ENCODE results near the gene COL27A1. TPM values are rescaled to one million over a fixed set of nuclear protein-coding genes. Genes with fewer than 3 reads are reported as not detected.

Gene COL27A1
- total RNA-seq, 1 experiment from 2014 or later: 12.0 TPM

DNA sequence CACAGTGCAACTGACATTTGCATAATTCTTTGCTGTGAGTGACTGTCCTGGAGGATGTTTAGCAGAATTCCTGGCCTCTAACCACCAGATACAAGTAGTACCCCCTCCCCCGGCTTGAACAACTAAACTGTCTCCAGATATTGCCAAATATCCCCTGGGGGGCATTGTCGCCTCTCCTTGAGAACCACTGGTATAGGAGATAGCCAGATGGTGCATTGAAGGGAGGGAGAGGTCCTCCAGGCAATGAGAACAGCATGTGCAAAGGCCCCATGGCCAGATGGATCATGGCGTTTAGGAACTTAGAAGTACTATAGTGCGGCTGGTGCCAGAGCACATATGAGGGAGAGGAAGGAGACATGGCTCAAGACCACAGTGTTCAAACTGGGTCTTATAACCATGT is 148.6 kb downstream of the COL27A1 start:
- H2AFZ ChIP-seq (ENCODE audit: low read depth, low read length, poor library complexity, severe bottlenecking): no peak overlapping the region
- ChIA-PET CTCF (interaction anchor here (0.9 to 1.2 kb wide), 2 partner anchors 9 to 220 kb away, joined by 3 read pairs; no protein-coding TSS in a partner anchor), POLR2A (no interaction called here), RAD21 (ENCODE audit: low non-redundant PET in 1 of 2, low total read pairs in 2 of 2, uncharacterized antibody in 2 of 2, unreplicated experiment in 2 of 2) (interaction anchor here in 1 of 2 experiments (1.0 kb wide), 1 partner anchor 196 kb away, joined by 3 read pairs; no protein-coding TSS in a partner anchor)
- TF ChIP-seq, protein P1, sequence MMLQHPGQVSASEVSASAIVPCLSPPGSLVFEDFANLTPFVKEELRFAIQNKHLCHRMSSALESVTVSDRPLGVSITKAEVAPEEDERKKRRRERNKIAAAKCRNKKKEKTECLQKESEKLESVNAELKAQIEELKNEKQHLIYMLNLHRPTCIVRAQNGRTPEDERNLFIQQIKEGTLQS (IDR thresholded peaks at IDR 0.05): no peak
- TF ChIP-seq REST (IDR thresholded peaks at IDR 0.05; ENCODE audit: low read depth): no peak
- TF ChIP-seq CEBPB (IDR thresholded peaks at IDR 0.05; ENCODE audit: low read depth): no peak
- no peak for TF ChIP-seq POLR2AphosphoS5 (IDR thresholded peaks at IDR 0.05; ENCODE audit: low read depth, low read length)
- no peak for TF ChIP-seq EZH2phosphoT487 (IDR thresholded peaks at IDR 0.05; ENCODE audit: borderline replicate concordance)
- no peak for TF ChIP-seq TCF7L2 (IDR thresholded peaks at IDR 0.05; ENCODE audit: borderline replicate concordance, extremely low read depth, insufficient read depth, insufficient read length)
- DNase-seq (ENCODE audit: low read depth, low spot score): no peak
- H3K4me2 ChIP-seq (ENCODE audit: low read length): no peak overlapping the region
- peaks cover 0 to 3% of the 10 kb centered on the region in 2 experiments; a peak in 1 of 4 replicates for H3K4me1 ChIP-seq (ENCODE audit: control insufficient read depth in 1 of 2, insufficient read depth in 2 of 2, low read length in 2 of 2)
- BruUV-seq (replicated peaks): no TSS peak
- no peaks in the 10 kb centered on the region for H4K20me1 ChIP-seq (ENCODE audit: insufficient read depth)
- intact Hi-C loops (cut with micrococcal nuclease): no loop called here
- H3K9ac ChIP-seq (ENCODE audit: low read length): no peak overlapping the region
- no peak for ATAC-seq
- no peaks in the 10 kb centered on the region for H3K27me3 ChIP-seq (ENCODE audit: insufficient read depth, low read length)
- H3K36me3 ChIP-seq (ENCODE audit: control insufficient read depth in 1 of 2, insufficient read depth in 2 of 2, low read length in 2 of 2): no peaks in the 10 kb centered on the region
- no peaks in the 10 kb centered on the region for H3K9me2 ChIP-seq (ENCODE audit: insufficient read depth)
- H3K79me2 ChIP-seq (ENCODE audit: insufficient read depth, low read length): no peaks in the 10 kb centered on the region
- no peak overlapping the region for H3K27ac ChIP-seq (ENCODE audit: low read depth, low read length)
- no peaks in the 10 kb centered on the region for H3K9me3 ChIP-seq (ENCODE audit: control insufficient read depth in 1 of 2, insufficient read depth in 1 of 2, low read depth in 1 of 2, low read length in 2 of 2)
- no peak overlapping the region for H3K4me3 ChIP-seq (replicated peaks in 1 of 2; ENCODE audit: low read depth in 1 of 2, low read length in 2 of 2)

Measured in HCT116 (cell line).